Keratinocyte (primary cell): ENCODE results near the gene AFG3L2.

Experiments
- CTCF ChIP-seq, 3 experiments: IDR thresholded peaks in 1 of 3; conservative IDR thresholded peaks in 1 of 3; optimal IDR thresholded peaks in 1 of 3; 2 replicates in 2 of 3; 3 replicates in 1 of 3; pipeline versions ENCODE3 to v1.5.1; 2011; ENCODE audit warnings: low read length in 3 of 3, mild to moderate bottlenecking in 3 of 3, moderate library complexity in 2 of 3, control low read depth in 1 of 3, inconsistent platforms in 1 of 3; ENCODE audit not compliant: insufficient read depth in 2 of 3; ENCODE audit errors: extremely low read depth in 1 of 3
- EZH2 ChIP-seq: IDR thresholded peaks from one replicate; pipeline ENCODE4 v1.6.1; 2012; ENCODE audit warnings: inconsistent platforms, mild to moderate bottlenecking, low read length, moderate library complexity

GRCh38 chr18:12410081-12410481 is 33.1 kb upstream of the AFG3L2 start:
- TF ChIP-seq CTCF (optimal IDR thresholded peaks at IDR 0.05 in 1 of 3, IDR thresholded peaks at IDR 0.05 in 1 of 3, conservative IDR thresholded peaks at IDR 0.05 in 1 of 3; ENCODE audit: extremely low read depth in 1 of 3, insufficient read depth in 2 of 3, low read length in 3 of 3) = no peak
- no peak for TF ChIP-seq EZH2
